Renal cortical epithelial cell (primary cell): Measurements from ENCODE around the gene NT5C1A. TPM values are rescaled to one million over a fixed set of nuclear protein-coding genes. Genes with fewer than 3 reads are reported as not detected.

Experiments
- DNase-seq: peaks from one replicate; pipeline ENCODE4 v3.0.0-alpha.2; 2011; ENCODE audit warnings: low read depth
- total RNA-seq: library from RNA; depleted of rRNA; stranded (reverse); fragments of >200 nt; gene quantifications from 2 replicates; pipeline ENCODE4 v1.2.3, GENCODE V29; 2014

The NT5C1A gene
- total RNA-seq, 1 donor from 2014 or later, result 0.94 TPM

- DNase-seq, result no peak
Observed at GRCh38 chr1:39659538-39659937, 12.4 kb downstream of the NT5C1A start.

GRCh38 chr1:39659110-39659509, 12.8 kb downstream of the NT5C1A start:
- DNase-seq, result no peak

- peak; percentile 57 for DNase-seq
Observed at GRCh38 chr1:39657923-39658485, 13.9 kb downstream of the NT5C1A start.

- no peak for DNase-seq
Observed at GRCh38 chr1:39657402-39657801, 14.5 kb downstream of the NT5C1A start.

- DNase-seq, result no peak
Observed at GRCh38 chr1:39656391-39656790, 15.5 kb downstream of the NT5C1A start.

- no peak for DNase-seq
Observed at GRCh38 chr1:39655578-39656268, 16.2 kb downstream of the NT5C1A start.

- no peak for DNase-seq
Observed at GRCh38 chr1:39654291-39654690, 17.6 kb downstream of the NT5C1A start.

- peak; percentile 63 for DNase-seq
Observed at GRCh38 chr1:39653546-39654031, 18.3 kb downstream of the NT5C1A start.

GRCh38 chr1:39652554-39652953, 19.4 kb downstream of the NT5C1A start:
- DNase-seq, result no peak

GRCh38 chr1:39652105-39652504, 19.8 kb downstream of the NT5C1A start:
- no peak for DNase-seq

- no peak for DNase-seq
Observed at GRCh38 chr1:39650431-39650830, 21.5 kb downstream of the NT5C1A start.

- DNase-seq, result no peak
Observed at GRCh38 chr1:39649636-39650185, 22.2 kb downstream of the NT5C1A start.

- DNase-seq, result no peak
Observed at GRCh38 chr1:39648496-39648895, 23.4 kb downstream of the NT5C1A start.

- no peak for DNase-seq
Observed at GRCh38 chr1:39647247-39647646, 24.7 kb downstream of the NT5C1A start.

GRCh38 chr1:39646232-39647081, 25.4 kb downstream of the NT5C1A start:
- no peak for DNase-seq

- no peak for DNase-seq
Observed at GRCh38 chr1:39645411-39646043, 26.4 kb downstream of the NT5C1A start.

- DNase-seq, result no peak
Observed at GRCh38 chr1:39643705-39644104, 28.2 kb downstream of the NT5C1A start.

GRCh38 chr1:39642796-39643195, 29.1 kb downstream of the NT5C1A start:
- peak; percentile 40 for DNase-seq

- peak; percentile 55 for DNase-seq
Observed at GRCh38 chr1:39640861-39641260, 31.0 kb downstream of the NT5C1A start.

GRCh38 chr1:39639305-39640130, 32.4 kb downstream of the NT5C1A start, which contains the start of gene HEYL:
TSS of gene HEYL (minus strand) at chr1:39639643. CDS start at chr1:39639625, 18 bp downstream.
- DNase-seq, result no peak

- DNase-seq, result no peak
Observed at GRCh38 chr1:39638965-39639304, 33.0 kb downstream of the NT5C1A start.
